Measurements from ENCODE around the gene LY6G5B.

DNA sequence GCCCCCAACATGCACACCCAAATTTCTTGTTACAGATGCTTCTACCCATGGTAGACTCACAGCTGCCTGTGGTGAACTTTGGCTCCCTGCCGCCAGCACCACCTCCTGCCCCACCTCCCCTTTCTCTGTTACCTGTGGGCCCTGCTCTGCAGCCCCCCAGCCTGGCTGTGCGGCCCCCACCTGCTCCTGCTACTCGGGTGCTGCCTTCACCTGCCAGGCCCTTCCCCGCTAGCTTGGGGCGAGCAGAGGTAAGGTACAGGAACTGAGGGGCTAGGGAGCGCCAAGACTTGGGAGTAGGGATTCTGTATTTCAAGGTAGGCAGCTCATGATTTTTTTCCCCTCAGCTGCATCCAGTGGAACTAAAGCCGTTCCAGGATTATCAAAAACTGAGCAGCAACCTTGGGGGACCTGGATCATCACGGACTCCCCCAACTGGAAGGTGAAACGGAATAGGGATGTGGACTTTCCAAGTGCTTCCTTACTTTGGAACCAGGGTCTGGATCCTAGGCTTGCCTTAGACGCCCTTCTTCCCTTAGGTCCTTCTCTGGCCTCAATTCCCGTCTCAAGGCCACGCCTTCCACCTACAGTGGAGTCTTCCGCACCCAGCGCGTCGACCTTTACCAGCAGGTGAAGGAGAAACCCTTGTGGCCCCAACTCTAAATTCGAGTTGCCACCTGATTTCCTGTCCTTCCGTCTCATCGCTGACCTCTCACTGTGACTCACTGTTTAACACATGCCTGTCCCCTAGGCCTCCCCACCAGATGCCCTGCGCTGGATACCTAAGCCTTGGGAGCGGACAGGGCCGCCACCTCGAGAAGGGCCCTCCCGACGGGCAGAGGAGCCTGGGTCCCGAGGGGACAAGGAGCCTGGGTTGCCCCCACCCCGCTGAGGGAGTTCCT lies 32.8 kb upstream of the LY6G5B start:
- TF ChIP-seq, protein P1, sequence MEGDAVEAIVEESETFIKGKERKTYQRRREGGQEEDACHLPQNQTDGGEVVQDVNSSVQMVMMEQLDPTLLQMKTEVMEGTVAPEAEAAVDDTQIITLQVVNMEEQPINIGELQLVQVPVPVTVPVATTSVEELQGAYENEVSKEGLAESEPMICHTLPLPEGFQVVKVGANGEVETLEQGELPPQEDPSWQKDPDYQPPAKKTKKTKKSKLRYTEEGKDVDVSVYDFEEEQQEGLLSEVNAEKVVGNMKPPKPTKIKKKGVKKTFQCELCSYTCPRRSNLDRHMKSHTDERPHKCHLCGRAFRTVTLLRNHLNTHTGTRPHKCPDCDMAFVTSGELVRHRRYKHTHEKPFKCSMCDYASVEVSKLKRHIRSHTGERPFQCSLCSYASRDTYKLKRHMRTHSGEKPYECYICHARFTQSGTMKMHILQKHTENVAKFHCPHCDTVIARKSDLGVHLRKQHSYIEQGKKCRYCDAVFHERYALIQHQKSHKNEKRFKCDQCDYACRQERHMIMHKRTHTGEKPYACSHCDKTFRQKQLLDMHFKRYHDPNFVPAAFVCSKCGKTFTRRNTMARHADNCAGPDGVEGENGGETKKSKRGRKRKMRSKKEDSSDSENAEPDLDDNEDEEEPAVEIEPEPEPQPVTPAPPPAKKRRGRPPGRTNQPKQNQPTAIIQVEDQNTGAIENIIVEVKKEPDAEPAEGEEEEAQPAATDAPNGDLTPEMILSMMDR (conservative IDR thresholded peaks at IDR 0.05; ENCODE audit: low read depth, low read length): no peak
- no peak for TF ChIP-seq RAD21 (IDR thresholded peaks at IDR 0.05; ENCODE audit: low read length)
- TF ChIP-seq CEBPB (IDR thresholded peaks at IDR 0.05; ENCODE audit: low read depth, low read length): no peak
- no peak for TF ChIP-seq POLR2A (IDR thresholded peaks at IDR 0.05; ENCODE audit: low read depth, low read length)
- no peak for TF ChIP-seq SMC3 (IDR thresholded peaks at IDR 0.05; ENCODE audit: low read depth, low read length)
- TF ChIP-seq MXI1 (IDR thresholded peaks at IDR 0.05; ENCODE audit: borderline replicate concordance, low read depth, low read length): no peak
- TF ChIP-seq RFX5 (IDR thresholded peaks at IDR 0.05; ENCODE audit: low read depth, low read length): no peak
- TF ChIP-seq, protein P2, sequence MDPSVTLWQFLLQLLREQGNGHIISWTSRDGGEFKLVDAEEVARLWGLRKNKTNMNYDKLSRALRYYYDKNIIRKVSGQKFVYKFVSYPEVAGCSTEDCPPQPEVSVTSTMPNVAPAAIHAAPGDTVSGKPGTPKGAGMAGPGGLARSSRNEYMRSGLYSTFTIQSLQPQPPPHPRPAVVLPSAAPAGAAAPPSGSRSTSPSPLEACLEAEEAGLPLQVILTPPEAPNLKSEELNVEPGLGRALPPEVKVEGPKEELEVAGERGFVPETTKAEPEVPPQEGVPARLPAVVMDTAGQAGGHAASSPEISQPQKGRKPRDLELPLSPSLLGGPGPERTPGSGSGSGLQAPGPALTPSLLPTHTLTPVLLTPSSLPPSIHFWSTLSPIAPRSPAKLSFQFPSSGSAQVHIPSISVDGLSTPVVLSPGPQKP (IDR thresholded peaks at IDR 0.05; ENCODE audit: borderline replicate concordance, low read depth, low read length): no peak
- TF ChIP-seq BHLHE40 (IDR thresholded peaks at IDR 0.05; ENCODE audit: low read depth, low read length): no peak
- no peak for TF ChIP-seq CHD1 (IDR thresholded peaks at IDR 0.05; ENCODE audit: low read depth, low read length)
- TF ChIP-seq RCOR1 (IDR thresholded peaks at IDR 0.05; ENCODE audit: insufficient replicate concordance, low read length): no peak
- TF ChIP-seq, protein P3, sequence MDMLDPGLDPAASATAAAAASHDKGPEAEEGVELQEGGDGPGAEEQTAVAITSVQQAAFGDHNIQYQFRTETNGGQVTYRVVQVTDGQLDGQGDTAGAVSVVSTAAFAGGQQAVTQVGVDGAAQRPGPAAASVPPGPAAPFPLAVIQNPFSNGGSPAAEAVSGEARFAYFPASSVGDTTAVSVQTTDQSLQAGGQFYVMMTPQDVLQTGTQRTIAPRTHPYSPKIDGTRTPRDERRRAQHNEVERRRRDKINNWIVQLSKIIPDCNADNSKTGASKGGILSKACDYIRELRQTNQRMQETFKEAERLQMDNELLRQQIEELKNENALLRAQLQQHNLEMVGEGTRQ (IDR thresholded peaks at IDR 0.05; ENCODE audit: low read depth, low read length): no peak
- TF ChIP-seq FOS (IDR thresholded peaks at IDR 0.05; ENCODE audit: low read depth, low read length): no peak

Measured in IMR-90 (cell line).